Left lung (tissue), 10 donors: ENCODE data around the gene CYP2F1. TPM values are rescaled to one million over a fixed set of nuclear protein-coding genes. Genes with fewer than 3 reads are reported as not detected.

ENCODE experiments used
- ATAC-seq: fragments of 200-7000 bp; cut with Tn5 transposase; one replicate; pipeline ENCODE4 v1.9.1; 2020; ENCODE audit warnings: moderate library complexity
- DNase-seq, 4 donors: peaks; one replicate each; pipeline ENCODE4 v3.0.0-alpha.2; 2013 to 2020
- H3K27ac ChIP-seq, 2 donors: fragments of 200-600 bp; sonication (generic) in 1 of 2; one replicate each; pipeline versions ENCODE4 v1.5.0 to v1.8.0; 2020 to 2021
- H3K27me3 ChIP-seq, 2 donors: fragments of 200-600 bp; sonication (generic) in 1 of 2; one replicate each; pipeline versions ENCODE4 v1.5.0 to v1.8.0; 2020 to 2021
- H3K36me3 ChIP-seq, 2 donors: fragments of 200-600 bp; sonication (generic) in 1 of 2; one replicate each; pipeline versions ENCODE4 v1.5.0 to v1.8.0; 2020 to 2021
- H3K4me1 ChIP-seq, 2 donors: fragments of 200-600 bp; one replicate each; pipeline ENCODE4 v1.8.0; 2021
- H3K4me3 ChIP-seq, 2 donors: fragments of 200-600 bp; sonication (generic) in 1 of 2; one replicate each; pipeline versions ENCODE4 v1.5.0 to v1.8.0; 2020 to 2021; ENCODE audit warnings: mild to moderate bottlenecking in 1 of 2
- H3K9me3 ChIP-seq, 2 donors: fragments of 200-600 bp; sonication (generic) in 1 of 2; one replicate each; pipeline versions ENCODE4 v1.5.0 to v1.8.0; 2020 to 2021
- intact Hi-C, 2 donors: fragments of 100-400 bp; cut with DNase I; formaldehyde crosslinking; loops; one replicate each; pipeline versions ENCODE4 v1.11.2 to v1.14.2; 2022
- polyA plus RNA-seq, 6 donors: library from polyadenylated mRNA; unstranded; fragments of 120-200 nt; gene quantifications; one replicate each; pipeline ENCODE4 v1.2.1, GENCODE V29; 2013; ENCODE audit not compliant: insufficient read length in 6 of 6
- total RNA-seq, 2 donors: library from RNA; stranded (reverse); fragmentation: NEBNext Ultra II Directional; extraction: Animal tissue kit (Norgen Biotek cat#: 25700); gene quantifications; one replicate each; pipeline ENCODE4 v1.2.1, GENCODE V29; 2021
- TF ChIP-seq, protein P1 (sequence below), 2 donors: fragments of 200-600 bp; sonication (generic) in 1 of 2; IDR thresholded peaks; one replicate each; pipeline versions ENCODE4 v1.5.0 to v1.8.0; 2021; ENCODE audit warnings: antibody characterized with exemption in 2 of 2
- donor health status: DM: no; HTN: yes; CAD: no.
- donor health status: DM: no; HTN: no; CAD: no.

The CYP2F1 gene
- total and polyA plus RNA-seq, 8 donors, result 0.17 to 1.0 (median 0.34) TPM; not detected in 1

- Histone ChIP-seq H3K36me3 (no peaks in the 10 kb centered on the region), H3K27ac (no peak overlapping the region), H3K27me3 (no peaks in the 10 kb centered on the region), H3K4me1 (peaks cover 0 to 17% of the 10 kb centered on the region in 2 donors), H3K4me3 (no peak overlapping the region), H3K9me3 (no peaks in the 10 kb centered on the region)
- TF ChIP-seq, protein P1, sequence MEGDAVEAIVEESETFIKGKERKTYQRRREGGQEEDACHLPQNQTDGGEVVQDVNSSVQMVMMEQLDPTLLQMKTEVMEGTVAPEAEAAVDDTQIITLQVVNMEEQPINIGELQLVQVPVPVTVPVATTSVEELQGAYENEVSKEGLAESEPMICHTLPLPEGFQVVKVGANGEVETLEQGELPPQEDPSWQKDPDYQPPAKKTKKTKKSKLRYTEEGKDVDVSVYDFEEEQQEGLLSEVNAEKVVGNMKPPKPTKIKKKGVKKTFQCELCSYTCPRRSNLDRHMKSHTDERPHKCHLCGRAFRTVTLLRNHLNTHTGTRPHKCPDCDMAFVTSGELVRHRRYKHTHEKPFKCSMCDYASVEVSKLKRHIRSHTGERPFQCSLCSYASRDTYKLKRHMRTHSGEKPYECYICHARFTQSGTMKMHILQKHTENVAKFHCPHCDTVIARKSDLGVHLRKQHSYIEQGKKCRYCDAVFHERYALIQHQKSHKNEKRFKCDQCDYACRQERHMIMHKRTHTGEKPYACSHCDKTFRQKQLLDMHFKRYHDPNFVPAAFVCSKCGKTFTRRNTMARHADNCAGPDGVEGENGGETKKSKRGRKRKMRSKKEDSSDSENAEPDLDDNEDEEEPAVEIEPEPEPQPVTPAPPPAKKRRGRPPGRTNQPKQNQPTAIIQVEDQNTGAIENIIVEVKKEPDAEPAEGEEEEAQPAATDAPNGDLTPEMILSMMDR (IDR thresholded peaks at IDR 0.05), result no peak
- ATAC-seq, result peak; percentile 70
- intact Hi-C loops, result no loop called here
- DNase-seq, result peak in 2 of 4 donors; percentile 23 to 58
These were observed 58.3 kb downstream of the CYP2F1 start for GRCh38 chr19:41172297-41173164.

DNA sequence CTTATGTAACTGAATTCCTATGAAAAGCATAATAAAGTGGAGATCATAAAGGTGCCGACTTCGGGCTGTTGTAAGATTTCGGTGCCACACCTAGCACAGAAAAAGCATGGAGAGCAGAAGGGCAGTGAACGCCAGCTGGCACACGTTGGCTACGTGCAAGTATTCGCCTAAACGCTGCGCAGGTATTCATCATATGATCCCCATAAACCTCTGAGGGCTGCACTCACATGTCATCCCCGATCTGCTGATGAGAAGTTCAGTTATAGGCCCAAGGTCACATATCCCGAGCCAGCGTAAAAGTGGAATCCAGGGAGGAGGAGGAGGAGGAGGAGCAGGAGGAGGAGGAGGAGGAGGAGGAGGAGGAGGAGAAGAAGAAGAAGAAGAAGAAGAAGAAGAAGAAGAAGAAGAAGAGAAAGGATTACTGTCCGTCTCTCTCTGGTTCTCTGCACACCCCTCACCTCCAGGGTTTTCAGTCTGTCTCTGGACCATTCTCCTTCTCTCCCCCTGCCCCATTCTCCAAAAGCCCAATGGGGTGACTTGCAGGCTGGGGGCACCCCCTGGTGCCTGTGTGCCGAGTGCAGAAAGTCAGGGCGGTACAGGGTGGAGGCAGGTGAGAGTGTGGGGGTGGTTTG, 60.2 kb downstream of the CYP2F1 start:
- no peak for ATAC-seq
- DNase-seq, result no peak
- H3K4me1 ChIP-seq, result peaks cover 0 to 17% of the 10 kb centered on the region in 2 donors
- no peaks in the 10 kb centered on the region for H3K36me3 ChIP-seq
- no peak overlapping the region for H3K4me3 ChIP-seq
- peak overlapping the region in 1 of 2 donors; percentile 26 for H3K27ac ChIP-seq
- TF ChIP-seq, protein P1 (IDR thresholded peaks at IDR 0.05), result no peak
- H3K27me3 ChIP-seq, result no peaks in the 10 kb centered on the region
- intact Hi-C loops, result no loop called here
- no peaks in the 10 kb centered on the region for H3K9me3 ChIP-seq

- intact Hi-C loops, result no loop called here
These were observed 61.9 kb downstream of the CYP2F1 start for GRCh38 chr19:41175801-41176777.

More at GRCh38 chr19:41175801-41176777, 61.9 kb downstream of the CYP2F1 start:
- Histone ChIP-seq H3K27me3 (no peaks in the 10 kb centered on the region), H3K9me3 (no peaks in the 10 kb centered on the region), H3K36me3 (no peaks in the 10 kb centered on the region), H3K27ac (peak overlapping the region; percentile 41 to 70), H3K4me3 (peak overlapping the region in 1 of 2 donors; percentile 23), H3K4me1 (peaks cover 0 to 17% of the 10 kb centered on the region in 2 donors)
- ATAC-seq (peak; percentile 91), DNase-seq (peak; percentile 45 to 88 (median 81))
- TF ChIP-seq, protein P1 (IDR thresholded peaks at IDR 0.05), result no peak

Other genes starting within 250 kb of the CYP2F1 start
- gene CYP2A7, start 232.2 kb upstream of the CYP2F1 start, total RNA-seq, result not detected
- gene CYP2A7, start 232.2 kb upstream of the CYP2F1 start, polyA plus RNA-seq, result under 1 TPM; 0.18 to 0.49 (median 0.34) TPM
- gene CYP2B6, start 123.2 kb upstream of the CYP2F1 start, total RNA-seq, result 1 to 10 TPM in 1 of 2 donors, under 1 TPM in 1; 0.73 to 1.1 TPM
- gene CYP2B6, start 123.2 kb upstream of the CYP2F1 start, polyA plus RNA-seq, result under 1 TPM in 5 of 6 donors, not detected in 1; 0.08 to 0.43 (median 0.21) TPM
- not detected for gene CYP2A13, start 26.0 kb upstream of the CYP2F1 start, total RNA-seq
- under 1 TPM in 1 of 6 donors, not detected in 5; 0.20 TPM for gene CYP2A13, start 26.0 kb upstream of the CYP2F1 start, polyA plus RNA-seq
- 10 to 100 TPM; 12.5 to 22.5 TPM for gene CYP2S1, start 78.8 kb downstream of the CYP2F1 start, total RNA-seq
- 1 to 10 TPM; 2.6 to 5.8 (median 3.5) TPM for gene CYP2S1, start 78.8 kb downstream of the CYP2F1 start, polyA plus RNA-seq
- gene AXL, start 104.8 kb downstream of the CYP2F1 start, total RNA-seq, result 10 to 100 TPM; 35.2 to 48.2 TPM
- gene AXL, start 104.8 kb downstream of the CYP2F1 start, polyA plus RNA-seq, result 10 to 100 TPM; 30.4 to 40.5 (median 33.4) TPM
- 100 to 1,000 TPM; 168 to 174 TPM for gene HNRNPUL1, start 149.9 kb downstream of the CYP2F1 start, total RNA-seq
- 100 to 1,000 TPM; 209 to 240 (median 228) TPM for gene HNRNPUL1, start 149.9 kb downstream of the CYP2F1 start, polyA plus RNA-seq
- gene CCDC97, start 195.7 kb downstream of the CYP2F1 start, total RNA-seq, result 10 to 100 TPM; 25.3 to 30.2 TPM
- 10 to 100 TPM; 27.1 to 36.9 (median 34.3) TPM for gene CCDC97, start 195.7 kb downstream of the CYP2F1 start, polyA plus RNA-seq
- 10 to 100 TPM; 73.1 to 98.0 TPM for gene TGFB1, start 239.5 kb downstream of the CYP2F1 start, total RNA-seq
- gene TGFB1, start 239.5 kb downstream of the CYP2F1 start, polyA plus RNA-seq, result 10 to 100 TPM; 29.8 to 46.6 (median 37.7) TPM
- gene B9D2, start 249.7 kb downstream of the CYP2F1 start, total RNA-seq, result 1 to 10 TPM; 7.8 to 8.8 TPM
- gene B9D2, start 249.7 kb downstream of the CYP2F1 start, polyA plus RNA-seq, result 1 to 10 TPM; 6.6 to 8.6 (median 7.5) TPM